GM10266 (cell line): ENCODE results near the gene ZNF81.
"Not testable (repeated sequence)": the region's sequence is repeated elsewhere in the genome, so short reads cannot be mapped to it uniquely, and the experiment has no call there.

ENCODE experiments used
- DNase-seq: peaks from one replicate; pipeline ENCODE4 v3.0.0; 2012; ENCODE audit errors: extremely low spot score
- TF ChIP-seq, protein P1 (sequence below): IDR thresholded peaks from 2 replicates; pipeline ENCODE4 v1.5.1; 2012; ENCODE audit warnings: mild to moderate bottlenecking, low read depth; ENCODE audit not compliant: control insufficient read depth, insufficient read depth; ENCODE audit errors: missing control alignments

The ZNF81 gene

GRCh38 chrX:47849778-47850177 lies 13.1 kb downstream of the ZNF81 start:
- DNase-seq, result no peak
- TF ChIP-seq, protein P1, sequence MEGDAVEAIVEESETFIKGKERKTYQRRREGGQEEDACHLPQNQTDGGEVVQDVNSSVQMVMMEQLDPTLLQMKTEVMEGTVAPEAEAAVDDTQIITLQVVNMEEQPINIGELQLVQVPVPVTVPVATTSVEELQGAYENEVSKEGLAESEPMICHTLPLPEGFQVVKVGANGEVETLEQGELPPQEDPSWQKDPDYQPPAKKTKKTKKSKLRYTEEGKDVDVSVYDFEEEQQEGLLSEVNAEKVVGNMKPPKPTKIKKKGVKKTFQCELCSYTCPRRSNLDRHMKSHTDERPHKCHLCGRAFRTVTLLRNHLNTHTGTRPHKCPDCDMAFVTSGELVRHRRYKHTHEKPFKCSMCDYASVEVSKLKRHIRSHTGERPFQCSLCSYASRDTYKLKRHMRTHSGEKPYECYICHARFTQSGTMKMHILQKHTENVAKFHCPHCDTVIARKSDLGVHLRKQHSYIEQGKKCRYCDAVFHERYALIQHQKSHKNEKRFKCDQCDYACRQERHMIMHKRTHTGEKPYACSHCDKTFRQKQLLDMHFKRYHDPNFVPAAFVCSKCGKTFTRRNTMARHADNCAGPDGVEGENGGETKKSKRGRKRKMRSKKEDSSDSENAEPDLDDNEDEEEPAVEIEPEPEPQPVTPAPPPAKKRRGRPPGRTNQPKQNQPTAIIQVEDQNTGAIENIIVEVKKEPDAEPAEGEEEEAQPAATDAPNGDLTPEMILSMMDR, result no peak

DNA sequence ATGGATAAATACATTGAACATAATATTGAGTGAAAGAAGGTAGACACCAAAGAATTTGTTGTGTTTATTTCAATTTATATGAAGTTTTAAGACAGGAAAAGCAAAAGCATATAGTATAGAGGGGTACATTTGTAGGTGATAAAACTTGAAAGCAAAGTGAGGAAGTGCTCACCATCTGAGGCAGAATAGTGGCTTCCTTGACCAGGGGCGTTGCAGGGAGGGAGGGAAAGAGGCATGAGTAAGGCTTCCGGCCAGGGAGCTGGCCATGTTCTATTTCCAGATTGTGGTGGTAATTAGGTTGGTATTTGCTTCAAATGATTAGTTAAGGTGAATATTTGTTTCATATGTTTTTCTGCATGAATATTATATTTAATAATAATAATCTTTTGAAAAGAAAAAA lies 13.7 kb downstream of the ZNF81 start:
- not testable (repeated sequence) for DNase-seq

- TF ChIP-seq, protein P1, result no peak
- no peak for DNase-seq
These were observed 14.2 kb downstream of the ZNF81 start for GRCh38 chrX:47850901-47851300.

GRCh38 chrX:47854474-47854873 lies 17.8 kb downstream of the ZNF81 start:
- no peak for DNase-seq
- TF ChIP-seq, protein P1, result peak; percentile 31

- TF ChIP-seq, protein P1, result no peak
- DNase-seq, result no peak
These were observed 23.0 kb downstream of the ZNF81 start for GRCh38 chrX:47859686-47860085.

DNA sequence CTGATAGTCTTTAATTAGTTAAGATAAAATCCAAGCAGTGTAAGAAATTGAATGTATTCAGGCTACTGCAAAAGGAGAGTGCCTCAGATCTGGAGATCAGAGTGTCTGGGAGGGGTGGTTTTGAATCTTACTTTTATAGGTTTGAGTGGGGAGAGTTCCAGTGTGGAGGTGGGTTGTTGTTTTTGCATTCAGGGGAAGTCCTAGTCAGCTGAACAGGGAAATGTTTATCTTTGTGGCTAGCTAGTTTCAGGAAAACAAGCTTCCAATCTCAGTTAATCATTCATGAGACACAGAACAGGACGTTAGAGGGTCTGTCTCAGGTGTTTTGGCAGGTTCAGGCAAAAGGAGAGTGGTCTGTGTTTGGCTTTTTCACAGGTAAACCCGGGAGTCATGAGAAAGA lies 26.0 kb downstream of the ZNF81 start:
- no peak for DNase-seq

GRCh38 chrX:47863187-47863586 lies 26.5 kb downstream of the ZNF81 start:
- TF ChIP-seq, protein P1, result no peak
- no peak for DNase-seq

More for the DNA sequence above, 26.0 kb downstream of the ZNF81 start:
- TF ChIP-seq, protein P1, result no peak

DNA sequence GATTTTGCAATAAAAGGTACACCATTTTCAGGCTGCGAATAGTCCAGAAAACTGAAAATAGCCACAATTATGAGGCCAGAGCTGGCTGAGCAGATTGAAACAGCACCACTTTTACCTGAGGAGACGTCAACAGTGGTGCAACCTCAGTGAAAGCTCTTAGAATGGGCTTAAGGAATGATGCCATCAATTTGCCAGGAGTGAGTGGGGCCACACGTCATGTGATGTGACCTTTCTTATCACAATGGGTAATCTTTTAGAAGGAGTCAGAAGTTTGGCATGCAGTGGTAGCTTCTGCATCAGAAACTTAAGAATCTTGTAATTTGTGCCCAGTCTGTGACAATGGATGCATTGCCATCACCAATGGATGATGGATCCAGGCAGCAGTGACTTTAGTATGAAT lies 27.6 kb downstream of the ZNF81 start:
- no peak for DNase-seq
- TF ChIP-seq, protein P1, result no peak
